ENCODE measurements around the gene GPR35. TPM values are rescaled to one million over a fixed set of nuclear protein-coding genes. Genes with fewer than 3 reads are reported as not detected.

GPR35 gene
- total and polyA plus RNA-seq, 2 of the 13 experiments (the other 11 are each of a cell fraction or from before 2014, with no cell fraction given) = 27.1 to 44.2 TPM

GRCh38 chr2:240586919-240587800, 38.1 kb upstream of the GPR35 start (continued):
- TF ChIP-seq MLXIP (CRISPR knock-in tag; IDR thresholded peaks at IDR 0.05; ENCODE audit: borderline replicate concordance) = no peak
- peak; percentile 64; the same call in 1 of the 2 replicates for TF ChIP-seq MYPOP (CRISPR knock-in tag; IDR thresholded peaks at IDR 0.05)
- TF ChIP-seq FLYWCH1 (CRISPR knock-in tag; IDR thresholded peaks at IDR 0.05) = peak; percentile 82; the same call in 1 of the 2 replicates
- TF ChIP-seq ZNF747 (CRISPR knock-in tag; IDR thresholded peaks at IDR 0.05; ENCODE audit: borderline replicate concordance) = peak; percentile 43; the same call in 1 of the 2 replicates
- peak; percentile 43; the same call in 1 of the 2 replicates for TF ChIP-seq CHCHD3 (CRISPR knock-in tag; IDR thresholded peaks at IDR 0.05)
- TF ChIP-seq STAT5B (CRISPR knock-in tag; IDR thresholded peaks at IDR 0.05) = no peak
- TF ChIP-seq SCMH1 (CRISPR knock-in tag; IDR thresholded peaks at IDR 0.05; ENCODE audit: borderline replicate concordance) = no peak
- TF ChIP-seq, protein P1, sequence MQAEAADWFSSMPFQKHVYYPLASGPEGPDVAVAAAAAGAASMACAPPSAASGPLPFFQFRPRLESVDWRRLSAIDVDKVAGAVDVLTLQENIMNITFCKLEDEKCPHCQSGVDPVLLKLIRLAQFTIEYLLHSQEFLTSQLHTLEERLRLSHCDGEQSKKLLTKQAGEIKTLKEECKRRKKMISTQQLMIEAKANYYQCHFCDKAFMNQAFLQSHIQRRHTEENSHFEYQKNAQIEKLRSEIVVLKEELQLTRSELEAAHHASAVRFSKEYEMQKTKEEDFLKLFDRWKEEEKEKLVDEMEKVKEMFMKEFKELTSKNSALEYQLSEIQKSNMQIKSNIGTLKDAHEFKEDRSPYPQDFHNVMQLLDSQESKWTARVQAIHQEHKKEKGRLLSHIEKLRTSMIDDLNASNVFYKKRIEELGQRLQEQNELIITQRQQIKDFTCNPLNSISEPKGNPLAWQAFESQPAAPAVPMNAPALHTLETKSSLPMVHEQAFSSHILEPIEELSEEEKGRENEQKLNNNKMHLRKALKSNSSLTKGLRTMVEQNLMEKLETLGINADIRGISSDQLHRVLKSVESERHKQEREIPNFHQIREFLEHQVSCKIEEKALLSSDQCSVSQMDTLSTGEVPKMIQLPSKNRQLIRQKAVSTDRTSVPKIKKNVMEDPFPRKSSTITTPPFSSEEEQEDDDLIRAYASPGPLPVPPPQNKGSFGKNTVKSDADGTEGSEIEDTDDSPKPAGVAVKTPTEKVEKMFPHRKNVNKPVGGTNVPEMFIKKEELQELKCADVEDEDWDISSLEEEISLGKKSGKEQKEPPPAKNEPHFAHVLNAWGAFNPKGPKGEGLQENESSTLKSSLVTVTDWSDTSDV (CRISPR knock-in tag; IDR thresholded peaks at IDR 0.05) = 0 out of 2 replicates have a peak, but pooled peaks have one; percentile 34
- TF ChIP-seq, protein P2, sequence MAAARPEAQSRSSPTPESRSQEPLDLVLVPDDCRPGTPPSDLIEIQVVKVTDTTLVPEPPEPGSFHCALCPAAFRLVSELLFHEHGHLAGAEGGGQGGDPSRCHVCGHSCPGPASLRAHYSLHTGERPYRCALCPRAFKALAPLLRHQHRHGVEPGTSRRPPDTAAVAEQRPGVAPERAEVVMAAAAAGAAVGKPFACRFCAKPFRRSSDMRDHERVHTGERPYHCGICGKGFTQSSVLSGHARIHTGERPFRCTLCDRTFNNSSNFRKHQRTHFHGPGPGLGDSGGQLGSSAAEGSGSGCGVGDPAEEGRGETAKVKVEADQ (CRISPR knock-in tag; IDR thresholded peaks at IDR 0.05; ENCODE audit: borderline replicate concordance) = peak; percentile 15; the same call in 1 of the 2 replicates
- 0 out of 2 replicates have a peak, but pooled peaks have one; percentile 85 for TF ChIP-seq ZNF251 (CRISPR knock-in tag; IDR thresholded peaks at IDR 0.05)
- peak; percentile 67; the same call in 1 of the 2 replicates for TF ChIP-seq ZNF674 (CRISPR knock-in tag; IDR thresholded peaks at IDR 0.05; ENCODE audit: low read depth)
- peak; percentile 62; the same call in 1 of the 2 replicates for TF ChIP-seq SP4 (CRISPR knock-in tag; IDR thresholded peaks at IDR 0.05)
- peak; percentile 45; the same call in 1 of the 2 replicates for TF ChIP-seq ZNF878 (CRISPR knock-in tag; IDR thresholded peaks at IDR 0.05)
- no peak for TF ChIP-seq BORCS8-MEF2B (CRISPR knock-in tag; IDR thresholded peaks at IDR 0.05)
